SK-MEL-5 (cell line): ENCODE data around the gene ADK. TPM values are rescaled to one million over a fixed set of nuclear protein-coding genes. Genes with fewer than 3 reads are reported as not detected.

Experiments
- DNase-seq: peaks from one replicate; pipeline ENCODE4 v3.0.0-alpha.2; 2016; ENCODE audit warnings: low read depth, low spot score
- in situ Hi-C: cut with HindIII; loops from 2 replicates; pipeline ENCODE4 v1.10.0; 2016; ENCODE audit warnings: low sequenced_read_pairs, high pct_unique_total_duplicates, low pct_unique_long_range_greater_than_20kb
- total RNA-seq: library from RNA; depleted of rRNA; stranded (reverse); fragments of >200 nt; shearing (Covaris generic); gene quantifications from 2 replicates; pipeline ENCODE4 v1.2.3, GENCODE V29; 2014

Gene ADK
- total RNA-seq, 1 experiment from 2014 or later, result 21.8 TPM

- in situ Hi-C loops, result no loop called here
- DNase-seq, result no peak
Observed at GRCh38 chr10:74602576-74602975, 451.6 kb downstream of the ADK start.

GRCh38 chr10:74610299-74610698 lies 459.3 kb downstream of the ADK start:
- in situ Hi-C loops, result no loop called here

GRCh38 chr10:74612195-74612594 lies 461.2 kb downstream of the ADK start:
- in situ Hi-C loops, result no loop called here
- DNase-seq, result no peak

More at GRCh38 chr10:74610299-74610698, 459.3 kb downstream of the ADK start:
- DNase-seq, result no peak

DNA sequence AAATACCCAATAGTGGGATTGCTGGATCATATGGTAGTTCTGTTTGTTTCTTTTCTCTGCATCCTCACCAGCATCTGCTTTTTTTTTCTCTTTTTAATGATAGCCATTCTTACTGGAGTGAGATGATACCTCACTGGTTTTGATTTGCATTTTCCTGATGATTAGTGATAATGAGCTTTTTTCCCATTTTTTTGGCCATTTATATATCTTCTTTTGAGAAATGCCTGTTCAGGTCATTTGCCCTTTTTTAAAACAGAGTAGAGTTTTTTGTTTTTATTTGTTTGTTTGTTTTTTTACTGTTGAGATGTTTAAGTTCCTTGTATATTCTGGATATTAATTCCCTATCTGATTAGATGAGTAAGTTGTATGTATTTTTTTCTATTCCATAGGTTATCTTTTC lies 469.6 kb downstream of the ADK start:
- DNase-seq, result no peak
- in situ Hi-C loops, result no loop called here

GRCh38 chr10:74623786-74624185 lies 472.8 kb downstream of the ADK start:
- in situ Hi-C loops, result no loop called here
- no peak for DNase-seq

GRCh38 chr10:74624501-74624900 lies 473.5 kb downstream of the ADK start:
- DNase-seq, result no peak
- in situ Hi-C loops, result no loop called here

GRCh38 chr10:74628136-74628535 lies 477.1 kb downstream of the ADK start:
- DNase-seq, result no peak
- in situ Hi-C loops, result no loop called here

GRCh38 chr10:74634995-74635536 lies 484.0 kb downstream of the ADK start:
- no peak for DNase-seq
- in situ Hi-C loops, result no loop called here

DNA sequence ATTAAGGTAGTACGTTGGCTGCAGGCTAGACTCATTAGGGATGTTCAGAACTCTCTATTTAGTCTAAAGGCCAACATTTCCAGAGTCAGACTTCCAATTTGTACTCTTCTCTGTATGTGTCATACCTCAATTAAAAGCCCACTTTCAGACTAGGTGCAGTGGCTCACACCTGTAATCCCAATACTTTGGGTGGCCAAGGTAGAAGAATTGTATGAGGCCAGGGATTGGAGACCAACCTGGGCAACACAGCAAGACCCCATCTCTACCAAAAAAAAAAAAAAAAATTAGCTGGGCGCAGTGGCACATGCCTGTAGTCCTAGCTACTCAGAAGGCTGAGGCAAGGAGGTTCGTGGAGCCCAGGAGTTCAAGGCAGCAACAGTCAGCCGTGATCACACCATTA lies 484.6 kb downstream of the ADK start:
- DNase-seq, result no peak
- in situ Hi-C loops, result no loop called here

GRCh38 chr10:74637685-74638084 lies 486.7 kb downstream of the ADK start:
- DNase-seq, result no peak
- in situ Hi-C loops, result no loop called here

GRCh38 chr10:74640134-74640921 lies 489.3 kb downstream of the ADK start:
- in situ Hi-C loops, result no loop called here
- DNase-seq, result no peak

DNA sequence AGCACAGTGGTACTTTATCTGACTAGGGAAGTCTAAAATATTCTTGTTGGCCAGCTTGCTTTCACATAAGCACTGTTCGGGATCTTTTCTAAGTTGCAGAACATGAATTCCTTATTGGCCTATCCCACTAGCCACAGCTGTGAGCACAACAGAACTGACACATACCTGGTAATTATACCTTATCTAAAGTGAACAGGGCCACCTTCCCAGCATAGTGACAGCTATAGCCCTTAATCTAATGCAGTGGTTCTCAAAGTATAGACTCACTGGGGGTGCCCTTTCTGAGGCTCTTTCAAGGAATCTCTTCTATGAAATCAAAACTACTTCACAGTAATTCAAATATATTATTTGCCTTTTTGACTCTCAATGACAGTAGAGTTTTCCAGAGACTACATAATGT lies 490.6 kb downstream of the ADK start:
- DNase-seq, result no peak
- in situ Hi-C loops, result no loop called here

DNA sequence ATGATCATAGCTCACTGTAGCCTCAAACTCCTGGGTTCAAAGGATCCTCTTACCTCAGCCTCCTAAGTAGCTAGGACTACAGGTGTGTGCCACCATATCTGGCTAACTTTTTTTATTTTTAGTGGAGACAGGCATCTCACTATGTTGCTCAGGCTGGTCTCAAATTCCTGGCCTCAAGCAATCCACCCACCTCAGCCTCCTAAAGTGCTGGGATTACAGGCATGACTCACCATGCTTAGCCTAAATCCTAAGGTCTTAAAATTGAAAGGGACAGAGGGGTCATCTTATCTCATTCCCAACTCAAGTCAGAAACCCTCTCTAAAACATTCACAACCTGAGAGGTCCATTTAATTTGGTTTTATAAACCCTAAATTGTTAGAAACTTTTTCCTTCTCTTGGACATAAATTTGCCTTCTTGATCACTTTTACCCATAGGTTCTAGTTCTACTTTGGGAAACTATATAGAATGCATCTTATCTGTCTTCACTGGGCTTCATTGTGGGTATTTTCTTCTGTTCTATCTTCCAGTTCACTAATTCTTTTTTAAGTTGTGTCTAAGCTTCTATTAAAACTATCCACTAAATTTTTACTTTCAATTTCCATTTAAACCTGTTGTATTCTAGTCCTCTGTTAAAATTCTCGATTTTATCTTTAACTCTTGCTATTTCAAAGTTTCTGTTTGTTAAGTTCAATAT lies 492.0 kb downstream of the ADK start:
- in situ Hi-C loops, result no loop called here
- no peak for DNase-seq

- in situ Hi-C loops, result no loop called here
- DNase-seq, result no peak
Observed at GRCh38 chr10:74643596-74643975, 492.6 kb downstream of the ADK start.

DNA sequence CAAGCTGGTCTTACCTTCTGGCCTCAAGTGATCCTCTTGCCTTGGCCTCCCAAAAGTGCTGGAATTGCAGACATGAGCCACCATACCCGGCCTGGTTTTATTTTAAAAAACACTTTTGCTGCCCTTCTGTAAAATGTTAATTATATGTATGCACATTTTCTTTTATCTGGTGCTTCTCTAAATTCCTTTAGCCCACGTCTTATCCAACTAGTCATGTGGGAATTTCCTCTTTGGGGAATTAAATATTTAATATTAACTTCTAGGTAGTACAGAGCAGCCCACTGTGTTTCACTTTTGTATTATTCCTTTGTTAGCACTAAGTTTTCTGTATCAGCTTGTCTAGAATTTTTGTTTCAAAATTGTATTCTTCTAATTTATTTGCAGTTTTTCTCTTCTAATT lies 493.7 kb downstream of the ADK start:
- in situ Hi-C loops, result no loop called here
- DNase-seq, result no peak

DNA sequence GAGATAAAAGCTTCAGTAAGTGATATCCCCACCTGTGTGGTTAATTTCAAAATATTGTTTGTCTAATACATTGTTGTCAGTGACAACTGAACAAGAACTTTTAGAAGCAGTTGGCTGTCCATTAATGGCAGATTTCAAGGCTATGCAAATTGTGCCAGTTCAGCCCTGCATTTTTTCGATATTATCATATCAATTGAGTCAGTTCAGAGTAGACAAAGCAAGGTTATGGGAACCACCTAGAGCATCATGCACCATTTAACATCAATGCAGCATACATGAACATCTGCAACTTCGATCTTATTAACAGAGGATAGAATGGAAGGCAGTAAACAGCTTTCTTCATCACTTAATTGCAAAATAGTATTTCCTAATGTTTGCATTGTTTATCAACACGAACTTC lies 494.7 kb downstream of the ADK start:
- no peak for DNase-seq

DNA sequence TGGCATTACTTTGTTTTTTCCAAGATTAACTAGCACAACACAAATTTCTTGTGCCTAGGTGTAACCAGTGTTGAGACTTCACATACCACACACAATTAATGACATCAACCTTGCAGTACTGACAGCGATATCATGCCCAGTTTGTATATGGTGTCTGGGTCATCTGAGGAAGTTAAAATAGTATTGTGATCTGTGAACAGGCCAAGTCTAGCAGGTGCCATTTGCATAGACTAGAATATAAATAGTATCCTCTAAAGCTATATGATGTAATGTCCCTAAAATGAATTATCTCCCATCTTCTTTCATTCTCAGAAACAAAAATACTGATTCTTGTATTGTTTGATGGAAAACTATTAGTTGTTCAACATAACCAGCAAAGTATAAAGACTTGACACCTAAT lies 499.6 kb downstream of the ADK start:
- in situ Hi-C loops, result no loop called here
- no peak for DNase-seq

More for the DNA sequence above, 494.7 kb downstream of the ADK start:
- in situ Hi-C loops, result no loop called here

DNA sequence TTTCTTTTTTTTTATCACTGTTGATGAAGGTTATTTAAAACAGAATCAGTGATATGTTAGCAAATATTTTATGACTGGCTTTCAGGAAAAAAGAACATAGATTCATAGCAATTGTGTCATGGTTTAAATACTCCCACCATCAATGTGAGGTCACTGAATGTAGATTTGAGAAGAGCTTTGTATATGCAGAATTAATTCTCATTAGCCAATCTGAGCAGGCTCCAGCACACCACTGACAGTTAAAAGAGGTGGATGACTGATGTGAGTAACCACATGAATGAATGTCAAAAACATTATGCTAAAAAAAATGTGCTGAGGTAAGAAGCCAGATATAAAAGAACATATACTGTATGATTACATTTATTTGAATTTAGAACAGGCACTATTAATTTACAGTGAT lies 500.5 kb downstream of the ADK start:
- DNase-seq, result no peak
- in situ Hi-C loops, result no loop called here

DNA sequence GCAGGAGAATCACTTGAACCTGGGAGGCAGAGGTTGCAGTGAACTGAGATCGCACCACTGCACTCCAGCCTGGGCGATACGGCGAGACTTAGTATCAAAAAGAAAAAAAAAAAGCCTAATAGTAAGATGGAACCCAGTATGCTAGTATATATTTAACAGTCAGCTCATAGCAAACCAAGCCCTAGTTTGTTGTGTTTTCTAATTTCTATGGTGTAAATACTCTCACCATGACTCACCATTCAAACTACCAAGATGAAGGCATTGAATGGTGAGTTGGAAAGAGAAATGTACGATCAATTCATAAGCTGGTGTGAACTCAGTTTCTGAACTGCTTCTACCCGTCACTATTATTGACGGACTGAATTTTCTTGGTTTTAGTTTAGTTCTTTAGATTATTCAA lies 501.6 kb downstream of the ADK start:
- in situ Hi-C loops, result no loop called here
- DNase-seq, result no peak
